ENCODE measurements around the gene NUDT2. TPM values are rescaled to one million over a fixed set of nuclear protein-coding genes. Genes with fewer than 3 reads are reported as not detected.
"Not testable (repeated sequence)": the region's sequence is repeated elsewhere in the genome, so short reads cannot be mapped to it uniquely, and the experiment has no call there.

The NUDT2 gene
- total RNA-seq, 1 experiment from 2014 or later, result 10.1 TPM

DNA sequence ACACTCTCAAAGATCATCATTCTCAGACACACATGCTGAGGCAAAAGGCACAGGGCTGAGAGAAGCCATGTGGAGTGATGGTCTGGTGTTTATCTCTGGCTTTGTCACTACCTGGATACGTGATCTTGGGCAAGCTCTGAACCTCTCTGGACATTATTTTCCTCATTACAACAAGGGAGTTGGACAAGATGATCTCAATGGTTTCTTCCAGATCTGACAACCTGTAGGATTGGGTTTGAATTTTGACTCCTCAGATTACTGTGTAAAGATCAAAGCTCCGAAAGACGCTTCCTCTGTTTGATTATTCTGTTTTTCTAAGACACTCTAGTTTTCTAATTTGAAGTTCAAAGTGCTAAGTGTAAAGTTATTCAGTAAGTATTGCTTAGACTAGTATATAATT lies 20.0 kb downstream of the NUDT2 start:
- CTCF ChIA-PET, result no interaction called here
- BruUV-seq (replicated peaks), result no TSS peak
- intact Hi-C loops (cut with micrococcal nuclease; ENCODE audit: unreplicated experiment), result no loop called here

GRCh38 chr9:34352122-34352652 lies 22.8 kb downstream of the NUDT2 start:
- DNase-seq; H3K4me1 Mint-ChIP-seq (ENCODE audit: low read depth, unreplicated experiment); H3K36me3 Mint-ChIP-seq (ENCODE audit: insufficient read depth, unreplicated experiment); intact Hi-C loops (cut with micrococcal nuclease; ENCODE audit: unreplicated experiment); H3K27me3 Mint-ChIP-seq (ENCODE audit: unreplicated experiment); H3K4me3 Mint-ChIP-seq (ENCODE audit: low read depth, unreplicated experiment); H3K27ac Mint-ChIP-seq (ENCODE audit: unreplicated experiment); H3K9me3 Mint-ChIP-seq (ENCODE audit: low read depth, unreplicated experiment); BruUV-seq (replicated peaks): not testable (repeated sequence)
- CTCF ChIA-PET, result interaction anchor here (0.6 kb wide), 1 partner anchor 9 kb away, joined by 6 read pairs; no protein-coding TSS in a partner anchor

More for the DNA sequence above, 20.0 kb downstream of the NUDT2 start:
- no peaks in the 10 kb centered on the region for H3K4me1 Mint-ChIP-seq (ENCODE audit: low read depth, unreplicated experiment)
- H3K9me3 Mint-ChIP-seq (ENCODE audit: low read depth, unreplicated experiment), result no peaks in the 10 kb centered on the region
- no peaks in the 10 kb centered on the region for H3K27me3 Mint-ChIP-seq (ENCODE audit: unreplicated experiment)
- TF ChIP-seq, protein P1, sequence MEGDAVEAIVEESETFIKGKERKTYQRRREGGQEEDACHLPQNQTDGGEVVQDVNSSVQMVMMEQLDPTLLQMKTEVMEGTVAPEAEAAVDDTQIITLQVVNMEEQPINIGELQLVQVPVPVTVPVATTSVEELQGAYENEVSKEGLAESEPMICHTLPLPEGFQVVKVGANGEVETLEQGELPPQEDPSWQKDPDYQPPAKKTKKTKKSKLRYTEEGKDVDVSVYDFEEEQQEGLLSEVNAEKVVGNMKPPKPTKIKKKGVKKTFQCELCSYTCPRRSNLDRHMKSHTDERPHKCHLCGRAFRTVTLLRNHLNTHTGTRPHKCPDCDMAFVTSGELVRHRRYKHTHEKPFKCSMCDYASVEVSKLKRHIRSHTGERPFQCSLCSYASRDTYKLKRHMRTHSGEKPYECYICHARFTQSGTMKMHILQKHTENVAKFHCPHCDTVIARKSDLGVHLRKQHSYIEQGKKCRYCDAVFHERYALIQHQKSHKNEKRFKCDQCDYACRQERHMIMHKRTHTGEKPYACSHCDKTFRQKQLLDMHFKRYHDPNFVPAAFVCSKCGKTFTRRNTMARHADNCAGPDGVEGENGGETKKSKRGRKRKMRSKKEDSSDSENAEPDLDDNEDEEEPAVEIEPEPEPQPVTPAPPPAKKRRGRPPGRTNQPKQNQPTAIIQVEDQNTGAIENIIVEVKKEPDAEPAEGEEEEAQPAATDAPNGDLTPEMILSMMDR (IDR thresholded peaks at IDR 0.05; ENCODE audit: unreplicated experiment), result no peak
- no peak overlapping the region for H3K4me3 Mint-ChIP-seq (ENCODE audit: low read depth, unreplicated experiment)
- no peak for DNase-seq
- no peak overlapping the region for H3K27ac Mint-ChIP-seq (ENCODE audit: unreplicated experiment)
- H3K36me3 Mint-ChIP-seq (ENCODE audit: insufficient read depth, unreplicated experiment), result no peaks in the 10 kb centered on the region

DNA sequence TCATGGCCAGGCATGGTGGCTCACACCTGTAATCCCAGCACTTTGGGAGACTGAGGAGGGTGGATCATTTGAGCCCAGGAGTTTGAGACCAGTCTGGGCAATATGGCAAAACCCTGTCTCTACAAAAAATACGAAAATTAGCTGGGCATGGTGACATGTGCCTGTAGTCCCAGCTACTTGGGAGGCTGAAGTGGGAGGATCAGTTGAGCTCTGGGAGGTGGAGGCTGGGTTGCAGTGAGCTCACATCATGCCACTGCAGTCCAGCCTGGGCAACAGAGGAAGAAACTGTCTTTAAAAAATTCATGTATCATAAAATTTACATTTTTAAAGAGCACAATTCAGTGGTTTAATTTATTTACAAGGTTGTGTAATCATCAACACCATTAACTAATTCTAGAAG lies 23.6 kb downstream of the NUDT2 start:
- H3K36me3 Mint-ChIP-seq (ENCODE audit: insufficient read depth, unreplicated experiment); H3K9me3 Mint-ChIP-seq (ENCODE audit: low read depth, unreplicated experiment); CTCF ChIA-PET; DNase-seq; H3K27ac Mint-ChIP-seq (ENCODE audit: unreplicated experiment); H3K4me1 Mint-ChIP-seq (ENCODE audit: low read depth, unreplicated experiment); BruUV-seq (replicated peaks); H3K27me3 Mint-ChIP-seq (ENCODE audit: unreplicated experiment); intact Hi-C loops (cut with micrococcal nuclease; ENCODE audit: unreplicated experiment); H3K4me3 Mint-ChIP-seq (ENCODE audit: low read depth, unreplicated experiment): not testable (repeated sequence)

- no peaks in the 10 kb centered on the region for H3K36me3 Mint-ChIP-seq (ENCODE audit: insufficient read depth, unreplicated experiment)
- H3K4me1 Mint-ChIP-seq (ENCODE audit: low read depth, unreplicated experiment), result no peaks in the 10 kb centered on the region
- DNase-seq, result no peak
- no peaks in the 10 kb centered on the region for H3K27me3 Mint-ChIP-seq (ENCODE audit: unreplicated experiment)
- CTCF ChIA-PET, result no interaction called here
- no peak overlapping the region for H3K4me3 Mint-ChIP-seq (ENCODE audit: low read depth, unreplicated experiment)
- TF ChIP-seq, protein P1 (IDR thresholded peaks at IDR 0.05; ENCODE audit: unreplicated experiment), result no peak
- peaks cover 4% of the 10 kb centered on the region for H3K9me3 Mint-ChIP-seq (ENCODE audit: low read depth, unreplicated experiment)
- no TSS peak for BruUV-seq (replicated peaks)
- intact Hi-C loops (cut with micrococcal nuclease; ENCODE audit: unreplicated experiment), result no loop called here
- H3K27ac Mint-ChIP-seq (ENCODE audit: unreplicated experiment), result no peak overlapping the region
Observed at GRCh38 chr9:34362614-34363214, 33.3 kb downstream of the NUDT2 start.

DNA sequence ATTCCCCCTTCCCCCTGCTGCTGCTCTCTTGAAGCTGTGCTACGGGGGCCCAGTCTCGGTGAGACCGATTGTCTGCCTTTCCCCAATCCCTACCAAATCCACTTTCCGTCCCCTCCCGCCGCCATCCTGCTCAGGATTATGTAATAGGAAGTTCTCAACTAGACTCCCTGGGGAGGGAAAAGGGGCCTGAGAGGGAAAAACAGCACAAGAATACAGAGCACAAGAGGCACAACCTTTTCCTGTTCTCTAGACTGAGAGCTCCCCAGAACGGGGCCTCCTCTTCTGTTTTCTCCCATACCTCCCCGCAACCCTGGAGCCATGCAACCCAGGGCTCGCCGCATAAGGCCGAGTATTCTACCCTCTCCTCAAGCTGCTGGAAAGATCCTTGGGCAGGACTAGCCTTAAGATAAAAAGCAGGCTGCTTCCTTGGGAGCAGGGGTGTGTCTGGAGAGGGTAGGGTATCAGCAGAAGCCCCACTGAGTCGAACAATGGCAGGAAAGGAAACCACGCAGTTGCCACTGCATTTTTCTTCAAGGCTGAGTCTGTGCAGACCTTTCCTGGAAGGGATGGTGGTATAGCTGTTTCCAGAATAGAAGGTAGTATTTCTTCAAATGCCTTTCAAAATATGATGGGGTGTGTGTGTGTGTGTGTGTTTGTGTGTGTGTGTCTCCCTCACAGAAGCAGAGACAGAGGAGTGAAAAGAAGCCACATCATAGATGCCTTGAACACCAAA lies 34.4 kb downstream of the NUDT2 start:
- BruUV-seq (replicated peaks), result no TSS peak
- TF ChIP-seq, protein P1 (IDR thresholded peaks at IDR 0.05; ENCODE audit: unreplicated experiment), result no peak
- H3K27ac Mint-ChIP-seq (ENCODE audit: unreplicated experiment), result no peak overlapping the region

More for the DNA sequence above, 34.4 kb downstream of the NUDT2 start:
- Mint-ChIP-seq H3K27me3 (ENCODE audit: unreplicated experiment) (no peaks in the 10 kb centered on the region), H3K4me3 (ENCODE audit: low read depth, unreplicated experiment) (no peak overlapping the region), H3K4me1 (ENCODE audit: low read depth, unreplicated experiment) (no peaks in the 10 kb centered on the region), H3K9me3 (ENCODE audit: low read depth, unreplicated experiment) (peaks cover 2% of the 10 kb centered on the region), H3K36me3 (ENCODE audit: insufficient read depth, unreplicated experiment) (no peaks in the 10 kb centered on the region)
- intact Hi-C loops (cut with micrococcal nuclease; ENCODE audit: unreplicated experiment), result no loop called here
- CTCF ChIA-PET, result no interaction called here
- no peak for DNase-seq
